Renal cortical epithelial cell (primary cell): ENCODE results near the gene SEMA3A. TPM values are rescaled to one million over a fixed set of nuclear protein-coding genes. Genes with fewer than 3 reads are reported as not detected.

Experiments
- DNase-seq: peaks from one replicate; pipeline ENCODE4 v3.0.0-alpha.2; 2011; ENCODE audit warnings: low read depth
- total RNA-seq: library from RNA; depleted of rRNA; stranded (reverse); fragments of >200 nt; gene quantifications from 2 replicates; pipeline ENCODE4 v1.2.3, GENCODE V29; 2014

Gene SEMA3A
- total RNA-seq, 1 donor from 2014 or later, result 7.1 TPM

GRCh38 chr7:83931968-83932367 is 262.6 kb downstream of the SEMA3A start:
- no peak for DNase-seq

- DNase-seq, result no peak
These were observed 264.3 kb downstream of the SEMA3A start for GRCh38 chr7:83930262-83930661.

GRCh38 chr7:83925860-83926259 is 268.7 kb downstream of the SEMA3A start:
- no peak for DNase-seq

GRCh38 chr7:83921941-83922607 is 272.5 kb downstream of the SEMA3A start:
- DNase-seq, result no peak

- DNase-seq, result no peak
These were observed 273.2 kb downstream of the SEMA3A start for GRCh38 chr7:83921271-83921940.

GRCh38 chr7:83918142-83918541 is 276.4 kb downstream of the SEMA3A start:
- no peak for DNase-seq

- no peak for DNase-seq
These were observed 281.4 kb downstream of the SEMA3A start for GRCh38 chr7:83913174-83913573.

- no peak for DNase-seq
These were observed 286.1 kb downstream of the SEMA3A start for GRCh38 chr7:83908526-83908925.
